ENCODE measurements around the gene CEP83.

Gene CEP83

DNA sequence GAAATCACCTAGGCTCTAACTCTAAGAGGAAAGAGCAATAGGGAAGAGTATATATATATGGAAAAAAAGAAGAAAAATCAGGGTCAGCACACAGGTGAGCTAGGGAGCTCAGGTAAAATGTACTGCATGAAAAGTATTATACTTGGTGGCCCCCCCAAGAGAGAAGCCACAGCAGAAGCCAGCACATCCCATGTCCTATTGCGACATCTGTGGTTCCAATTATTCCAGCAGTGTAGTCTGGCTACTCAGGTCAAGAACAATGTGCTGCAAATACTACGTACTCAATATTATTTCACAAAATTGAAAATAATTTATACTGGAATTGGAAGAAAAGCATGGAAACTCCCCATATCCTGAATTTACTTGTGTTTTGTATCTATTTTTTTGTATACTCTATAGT is 85.5 kb downstream of the CEP83 start:
- H3K27me3 Mint-ChIP-seq = no peaks in the 10 kb centered on the region
- peaks cover 16% of the 10 kb centered on the region for H3K4me1 Mint-ChIP-seq
- no peak overlapping the region for H3K4me3 Mint-ChIP-seq
- H3K9me3 Mint-ChIP-seq = no peaks in the 10 kb centered on the region
- peaks cover 22% of the 10 kb centered on the region for H3K36me3 Mint-ChIP-seq
- peak overlapping the region; percentile 51 for H3K27ac Mint-ChIP-seq

DNA sequence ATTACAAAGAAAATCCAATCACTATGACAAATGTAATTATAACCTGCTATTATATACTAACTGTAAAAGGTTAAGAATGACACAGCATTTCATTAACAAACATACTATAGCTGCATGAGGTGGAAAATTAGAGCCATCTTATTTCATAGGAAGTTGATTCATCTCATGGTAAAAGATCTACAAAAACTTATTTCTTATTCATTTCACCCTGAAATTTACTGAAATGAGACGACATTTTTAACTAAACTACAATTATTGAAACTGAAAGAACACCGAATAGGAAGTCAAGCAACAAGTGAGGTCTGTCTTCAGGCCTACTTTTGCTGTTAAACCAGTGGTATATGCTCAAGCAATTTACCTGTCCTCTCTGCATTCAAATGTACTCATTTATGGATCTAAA is 87.2 kb downstream of the CEP83 start:
- Mint-ChIP-seq H3K36me3 (peaks cover 22% of the 10 kb centered on the region), H3K27me3 (no peaks in the 10 kb centered on the region), H3K9me3 (no peaks in the 10 kb centered on the region), H3K27ac (peak overlapping the region; percentile 77), H3K4me1 (peaks cover 24% of the 10 kb centered on the region), H3K4me3 (peak overlapping the region; percentile 55)

DNA sequence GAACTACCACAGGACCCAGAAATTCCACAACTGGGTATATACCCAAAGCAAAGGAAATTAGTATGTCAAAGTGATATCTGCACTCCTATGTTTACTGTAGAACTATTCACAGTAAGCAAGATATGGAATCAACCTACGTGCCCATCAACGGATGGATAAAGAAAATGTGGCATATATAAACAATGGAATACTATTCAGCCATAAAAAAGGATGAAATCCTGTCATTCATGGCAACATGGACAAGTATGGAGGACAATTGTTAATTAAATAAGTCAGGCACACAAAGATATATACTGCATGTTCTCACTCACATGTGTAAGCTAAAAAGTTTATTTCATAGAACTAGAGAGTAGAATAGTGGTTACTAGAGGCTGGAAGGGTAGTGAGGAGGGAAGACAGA is 97.0 kb downstream of the CEP83 start:
- Mint-ChIP-seq H3K36me3 (peaks cover 55% of the 10 kb centered on the region), H3K27ac (no peak overlapping the region), H3K4me3 (no peak overlapping the region), H3K27me3 (no peaks in the 10 kb centered on the region), H3K4me1 (peaks cover 2% of the 10 kb centered on the region), H3K9me3 (peaks cover 24% of the 10 kb centered on the region)

DNA sequence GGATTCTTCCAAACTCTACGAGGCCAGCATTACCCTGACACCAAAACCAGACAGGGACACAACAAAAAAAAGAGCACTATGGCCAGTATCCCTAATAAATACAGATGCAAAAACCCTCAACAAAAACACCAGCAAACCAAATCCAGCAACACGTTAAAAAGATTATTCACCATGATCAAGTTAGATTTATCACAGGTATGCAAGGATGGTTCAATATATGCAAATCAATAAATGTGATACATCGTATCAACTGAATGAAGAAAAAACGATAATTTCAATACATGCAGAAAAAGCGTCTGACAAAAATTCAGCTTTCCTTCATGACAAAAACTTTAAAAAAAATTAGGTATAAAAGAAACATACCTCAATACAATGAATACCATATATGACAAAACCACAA is 99.9 kb downstream of the CEP83 start:
- Mint-ChIP-seq H3K27me3 (no peaks in the 10 kb centered on the region), H3K9me3 (peaks cover 22% of the 10 kb centered on the region), H3K4me3 (no peak overlapping the region), H3K27ac (no peak overlapping the region), H3K4me1 (no peaks in the 10 kb centered on the region), H3K36me3 (peaks cover 64% of the 10 kb centered on the region)

DNA sequence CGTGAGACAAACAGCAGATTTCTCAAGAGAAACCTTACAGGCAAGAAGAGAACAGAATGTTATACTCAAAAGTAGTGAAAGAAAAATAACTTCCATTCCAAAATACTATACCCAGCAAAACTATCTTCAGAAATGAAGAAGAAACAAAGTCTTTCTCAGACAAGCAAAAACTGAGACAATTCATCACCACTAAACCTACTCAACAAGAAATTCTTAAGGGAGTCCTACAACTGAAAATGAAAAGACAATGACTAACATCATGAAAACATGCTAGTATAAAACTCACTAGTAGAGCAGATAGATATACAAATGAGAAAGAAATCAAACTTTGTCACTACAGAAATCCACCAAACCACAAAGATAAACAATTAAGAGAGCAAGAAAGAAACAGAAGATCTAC is 106.5 kb downstream of the CEP83 start:
- Mint-ChIP-seq H3K4me3 (no peak overlapping the region), H3K4me1 (peaks cover 6% of the 10 kb centered on the region), H3K27me3 (no peaks in the 10 kb centered on the region), H3K36me3 (peaks cover 67% of the 10 kb centered on the region), H3K9me3 (peaks cover 27% of the 10 kb centered on the region), H3K27ac (peak overlapping the region; percentile 39)

DNA sequence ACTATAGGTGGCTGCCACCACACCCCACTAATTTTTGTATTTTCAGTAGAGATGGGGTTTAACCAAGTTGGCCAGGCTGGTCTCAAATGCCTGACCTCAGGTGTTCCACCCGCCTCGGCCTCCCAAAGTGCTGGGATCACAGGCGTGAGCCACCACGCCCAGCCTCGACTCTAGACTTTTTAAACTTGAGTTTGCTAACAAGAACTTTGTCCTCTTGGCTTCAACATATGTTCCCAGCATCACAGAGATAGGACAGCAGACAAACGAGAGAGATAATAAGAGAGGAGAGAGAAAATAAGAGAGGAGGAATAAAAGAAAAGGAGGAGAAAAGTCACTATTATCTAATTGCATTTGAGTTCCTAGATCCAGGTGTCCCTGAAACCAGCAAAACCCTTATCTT is 119.1 kb downstream of the CEP83 start:
- no peak overlapping the region for H3K4me3 Mint-ChIP-seq
- H3K9me3 Mint-ChIP-seq = no peaks in the 10 kb centered on the region
- peaks cover 25% of the 10 kb centered on the region for H3K36me3 Mint-ChIP-seq
- peaks cover 5% of the 10 kb centered on the region for H3K4me1 Mint-ChIP-seq
- H3K27me3 Mint-ChIP-seq = no peaks in the 10 kb centered on the region
- H3K27ac Mint-ChIP-seq = no peak overlapping the region

DNA sequence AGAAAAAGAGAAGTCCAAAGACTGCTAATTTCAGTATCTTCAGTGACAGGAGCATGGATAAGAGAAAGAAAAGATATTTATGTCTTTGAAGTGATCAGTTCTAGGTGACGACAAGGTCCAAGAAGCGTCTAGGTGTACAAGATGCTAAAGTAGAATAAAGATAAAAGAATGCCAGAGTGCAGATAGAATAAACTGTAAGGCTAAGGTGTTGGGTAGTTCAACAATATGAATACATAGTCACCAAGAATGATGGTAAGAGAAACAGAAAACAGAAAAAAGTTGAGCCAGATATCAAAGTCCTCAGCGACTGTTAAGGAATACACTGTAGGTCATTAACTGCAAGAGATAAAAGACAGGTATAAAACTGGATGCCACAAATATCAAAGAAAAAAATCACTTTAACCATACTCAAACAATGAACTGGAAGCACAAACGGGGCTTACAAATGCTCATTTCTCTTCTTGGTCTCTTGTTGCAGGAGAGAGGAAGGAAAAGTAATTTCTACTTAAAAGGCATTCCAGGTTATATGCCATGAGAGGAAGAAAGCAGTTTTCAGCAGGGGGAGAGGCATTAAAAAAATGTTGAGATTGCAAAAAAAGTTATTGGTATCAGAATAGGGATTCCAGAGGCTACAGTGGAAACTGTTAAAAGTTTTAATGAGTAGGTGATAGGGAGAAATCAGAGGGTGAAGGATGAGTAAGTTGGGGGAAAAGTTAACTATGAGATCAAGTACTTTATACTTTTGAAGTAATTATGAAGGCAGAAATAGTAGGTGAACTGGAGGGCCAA is 121.5 kb downstream of the CEP83 start:
- Mint-ChIP-seq H3K36me3 (peaks cover 23% of the 10 kb centered on the region), H3K9me3 (no peaks in the 10 kb centered on the region), H3K4me1 (peaks cover 5% of the 10 kb centered on the region), H3K4me3 (no peak overlapping the region), H3K27ac (no peak overlapping the region), H3K27me3 (no peaks in the 10 kb centered on the region)

DNA sequence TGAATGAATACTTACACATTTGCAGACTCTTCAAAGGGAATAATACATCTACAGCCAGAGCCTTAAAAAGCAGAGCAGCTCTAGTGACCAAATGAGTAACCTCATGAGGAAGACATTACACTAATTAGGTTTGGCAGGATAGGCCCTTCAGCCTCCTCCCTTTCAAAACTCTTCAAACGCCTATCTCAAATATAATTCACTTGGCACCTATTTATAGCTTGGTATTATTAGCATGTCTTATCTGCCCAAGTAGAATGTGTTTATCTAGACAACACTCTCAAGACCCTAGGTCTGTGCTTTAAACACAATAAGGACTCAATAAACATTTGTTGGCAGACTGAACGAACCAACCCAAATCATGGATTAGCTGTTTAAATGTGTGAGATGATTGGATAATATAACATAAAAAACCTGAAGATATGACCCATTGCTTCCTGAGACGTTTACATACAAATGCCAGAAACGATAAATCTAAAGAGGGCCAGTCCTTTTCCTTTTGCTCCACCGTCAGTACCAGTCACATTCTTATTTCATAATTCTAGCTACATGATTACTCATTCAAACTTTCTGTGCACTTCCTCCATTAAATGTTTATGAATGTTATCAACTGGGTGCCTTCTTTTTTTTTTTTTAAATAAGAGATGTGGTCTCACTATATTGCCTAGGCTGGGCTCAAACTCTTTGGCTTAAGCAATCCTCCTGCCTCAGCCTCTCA is 123.3 kb downstream of the CEP83 start:
- H3K27ac Mint-ChIP-seq = no peak overlapping the region
- peaks cover 23% of the 10 kb centered on the region for H3K36me3 Mint-ChIP-seq
- no peaks in the 10 kb centered on the region for H3K9me3 Mint-ChIP-seq
- no peaks in the 10 kb centered on the region for H3K27me3 Mint-ChIP-seq
- peaks cover 5% of the 10 kb centered on the region for H3K4me1 Mint-ChIP-seq
- no peak overlapping the region for H3K4me3 Mint-ChIP-seq

DNA sequence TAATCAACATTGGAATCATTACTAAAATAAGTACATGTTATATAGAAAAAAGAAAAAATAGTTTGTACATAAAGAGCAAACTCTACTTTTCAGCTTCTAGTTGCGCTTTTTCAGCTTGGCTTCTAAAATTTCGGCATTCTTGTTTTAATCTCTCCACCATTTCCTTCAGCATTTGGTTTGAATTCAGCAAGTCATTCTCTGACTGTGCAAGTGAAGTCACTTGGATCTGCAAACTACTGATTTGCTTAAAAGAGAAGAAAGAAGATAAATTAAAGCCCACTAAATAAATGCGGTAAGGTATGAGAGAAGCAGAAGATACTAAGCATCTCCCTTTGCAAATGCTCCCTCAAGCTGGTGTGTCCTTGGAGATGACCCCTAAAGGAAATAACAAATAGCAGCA is 126.3 kb downstream of the CEP83 start:
- H3K27ac Mint-ChIP-seq = no peak overlapping the region
- H3K36me3 Mint-ChIP-seq = peaks cover 24% of the 10 kb centered on the region
- no peak overlapping the region for H3K4me3 Mint-ChIP-seq
- no peaks in the 10 kb centered on the region for H3K27me3 Mint-ChIP-seq
- H3K9me3 Mint-ChIP-seq = no peaks in the 10 kb centered on the region
- H3K4me1 Mint-ChIP-seq = peaks cover 2% of the 10 kb centered on the region

DNA sequence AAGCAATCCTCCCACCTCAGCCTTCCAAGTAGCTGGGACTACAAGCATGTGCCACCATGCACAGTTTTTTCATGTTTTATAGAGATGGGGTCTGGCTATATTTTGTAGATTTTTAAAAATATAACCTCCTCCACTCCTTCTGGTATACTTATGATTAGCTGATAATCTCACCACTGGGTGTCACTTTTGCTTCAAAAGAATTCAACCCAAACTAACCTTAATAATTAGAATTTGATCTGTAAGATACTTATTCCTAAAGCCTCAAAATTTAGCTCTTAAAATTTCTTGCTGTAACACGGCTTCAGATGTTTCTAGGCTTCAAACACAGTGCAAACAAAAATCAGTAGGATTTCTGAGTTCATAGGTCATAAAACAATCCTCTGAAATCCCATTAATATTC is 130.3 kb downstream of the CEP83 start:
- H3K4me3 Mint-ChIP-seq = no peak overlapping the region
- H3K4me1 Mint-ChIP-seq = no peaks in the 10 kb centered on the region
- peaks cover 49% of the 10 kb centered on the region for H3K36me3 Mint-ChIP-seq

DNA sequence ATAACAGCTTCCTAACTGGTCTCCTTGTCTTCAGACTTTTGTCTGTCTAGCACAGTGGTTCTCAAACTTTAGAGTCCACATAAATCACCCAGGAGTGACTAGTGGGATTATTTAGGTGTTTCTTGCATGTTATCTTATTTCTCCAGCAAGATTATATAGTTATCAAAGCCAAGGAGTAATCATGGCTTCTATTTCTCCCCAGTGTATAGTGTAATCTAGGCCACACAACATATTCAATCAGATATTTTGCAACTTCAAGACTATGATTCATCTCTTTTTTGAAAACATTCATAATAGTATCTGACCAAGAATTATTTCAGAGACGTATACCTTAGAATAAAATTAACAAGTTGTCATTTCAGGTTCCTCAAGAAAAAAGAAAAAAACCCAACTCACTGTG is 131.9 kb downstream of the CEP83 start:
- Mint-ChIP-seq H3K4me1 (no peaks in the 10 kb centered on the region), H3K4me3 (no peak overlapping the region), H3K27ac (no peak overlapping the region), H3K36me3 (peaks cover 52% of the 10 kb centered on the region), H3K27me3 (no peaks in the 10 kb centered on the region), H3K9me3 (peaks cover 5% of the 10 kb centered on the region)

More for the DNA sequence above, 130.3 kb downstream of the CEP83 start:
- Mint-ChIP-seq H3K27ac (no peak overlapping the region), H3K27me3 (no peaks in the 10 kb centered on the region), H3K9me3 (no peaks in the 10 kb centered on the region)

DNA sequence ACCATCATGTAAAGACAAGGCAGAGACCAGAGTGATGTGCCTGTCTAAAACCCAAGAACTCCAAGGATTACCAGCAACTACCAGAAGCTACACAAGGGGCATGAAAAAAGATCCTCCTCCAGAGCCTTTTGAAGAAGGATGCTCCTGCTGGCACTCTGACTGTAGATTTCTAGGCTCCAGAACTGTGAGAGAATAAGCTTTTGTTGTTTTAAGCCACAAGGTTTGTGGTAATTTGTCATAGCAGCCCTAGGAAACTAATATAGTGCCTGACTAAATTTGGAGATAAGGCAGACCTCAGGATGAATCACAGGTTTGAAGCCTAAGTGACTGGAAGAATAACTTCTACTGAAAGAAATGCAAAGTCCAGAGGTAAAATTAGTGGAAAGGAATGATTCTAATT is 132.9 kb downstream of the CEP83 start:
- Mint-ChIP-seq H3K27me3 (no peaks in the 10 kb centered on the region), H3K4me3 (no peak overlapping the region), H3K36me3 (peaks cover 56% of the 10 kb centered on the region), H3K4me1 (no peaks in the 10 kb centered on the region), H3K27ac (no peak overlapping the region), H3K9me3 (peaks cover 5% of the 10 kb centered on the region)

DNA sequence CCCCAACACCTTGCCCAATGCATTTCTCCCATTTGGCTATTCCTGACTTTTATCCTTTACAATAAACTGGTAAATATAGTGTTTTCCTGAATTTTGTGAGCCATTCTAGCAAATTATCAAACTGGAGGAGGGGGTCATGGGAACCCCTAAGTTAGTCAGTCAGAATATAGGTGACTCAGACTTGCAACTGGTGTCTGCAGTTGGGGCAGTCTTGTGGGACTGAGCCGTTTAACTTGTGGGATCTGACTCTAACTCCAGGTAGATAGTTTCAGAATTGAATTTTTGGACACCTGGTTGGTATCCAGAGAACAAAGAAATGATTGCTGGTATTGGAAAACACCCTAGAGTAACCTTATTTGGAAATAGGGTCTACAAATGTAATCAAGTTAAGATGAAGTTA is 133.4 kb downstream of the CEP83 start:
- Mint-ChIP-seq H3K4me3 (no peak overlapping the region), H3K36me3 (peaks cover 59% of the 10 kb centered on the region), H3K4me1 (no peaks in the 10 kb centered on the region), H3K9me3 (peaks cover 9% of the 10 kb centered on the region), H3K27ac (no peak overlapping the region), H3K27me3 (no peaks in the 10 kb centered on the region)

DNA sequence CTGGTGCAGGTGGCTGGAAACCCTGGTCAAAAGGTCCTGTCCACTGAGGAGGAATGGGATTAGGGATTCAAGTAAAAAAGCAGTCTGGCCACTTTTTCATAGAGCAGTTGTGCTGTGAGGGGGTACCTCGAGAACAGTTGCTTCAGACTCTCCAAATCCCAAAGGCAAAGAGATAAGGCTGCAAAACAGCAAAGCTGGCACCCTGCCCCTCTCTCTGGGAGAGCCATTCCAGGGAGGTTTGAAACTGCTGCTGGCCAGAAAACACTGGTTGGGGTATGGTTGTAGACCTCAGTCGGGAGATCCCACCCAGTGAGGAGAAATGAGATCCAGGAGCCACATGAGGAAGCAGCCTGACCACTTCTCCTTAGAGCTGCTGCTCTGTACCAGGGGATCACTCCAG is 137.3 kb downstream of the CEP83 start:
- Mint-ChIP-seq H3K27ac (no peak overlapping the region), H3K36me3 (peaks cover 71% of the 10 kb centered on the region), H3K27me3 (no peaks in the 10 kb centered on the region), H3K4me1 (no peaks in the 10 kb centered on the region), H3K9me3 (peaks cover 27% of the 10 kb centered on the region), H3K4me3 (no peak overlapping the region)

DNA sequence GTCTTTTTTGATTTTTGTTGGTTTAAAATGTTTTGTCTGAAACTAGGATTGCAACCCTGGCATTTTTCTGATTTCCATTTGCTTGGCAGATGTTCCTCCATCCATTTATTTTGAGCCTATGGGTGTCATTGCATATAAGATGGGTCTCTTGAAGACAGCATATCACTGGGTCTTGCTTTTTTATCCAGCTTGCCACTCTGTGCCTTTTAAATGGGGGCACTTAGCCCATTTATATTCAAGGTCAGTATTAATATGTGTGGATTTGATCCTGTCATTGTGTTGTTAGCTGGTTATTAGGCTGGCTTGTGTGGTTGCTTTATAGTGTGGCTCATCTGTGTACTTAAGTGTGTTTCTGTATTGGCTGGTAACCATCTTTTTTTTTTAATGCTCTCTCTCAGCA is 139.6 kb downstream of the CEP83 start:
- H3K4me3 Mint-ChIP-seq = no peak overlapping the region
- no peaks in the 10 kb centered on the region for H3K27me3 Mint-ChIP-seq
- no peak overlapping the region for H3K27ac Mint-ChIP-seq
- peaks cover 58% of the 10 kb centered on the region for H3K36me3 Mint-ChIP-seq
- peaks cover 36% of the 10 kb centered on the region for H3K9me3 Mint-ChIP-seq
- H3K4me1 Mint-ChIP-seq = no peaks in the 10 kb centered on the region

DNA sequence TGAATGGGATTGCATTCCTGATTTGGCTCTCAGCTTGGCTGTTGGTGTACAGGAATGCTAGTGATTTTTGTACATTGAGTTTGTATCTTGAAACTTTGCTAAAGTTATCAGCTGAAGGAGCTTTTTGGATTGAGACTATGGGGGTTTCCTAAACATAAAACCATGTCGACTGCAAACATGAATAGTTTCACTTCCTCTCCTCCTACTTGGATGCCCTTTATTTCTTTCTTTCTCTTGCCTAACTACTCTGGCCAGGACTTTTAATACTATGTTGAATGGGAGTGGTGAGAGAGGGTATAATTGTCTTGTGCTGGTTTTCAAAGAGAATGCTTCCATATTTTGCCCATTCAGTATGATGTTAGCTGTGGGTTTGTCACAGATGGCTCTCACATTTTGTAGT is 141.5 kb downstream of the CEP83 start:
- H3K36me3 Mint-ChIP-seq = peaks cover 49% of the 10 kb centered on the region

More for the DNA sequence above, 141.5 kb downstream of the CEP83 start:
- Mint-ChIP-seq H3K4me3 (no peak overlapping the region), H3K4me1 (no peaks in the 10 kb centered on the region), H3K27ac (no peak overlapping the region), H3K27me3 (no peaks in the 10 kb centered on the region), H3K9me3 (peaks cover 32% of the 10 kb centered on the region)

Measured in activated naive CD4-positive, alpha-beta T cell treated with anti-CD3 and anti-CD28 coated beads, Interleukin-2, amount 50 U/mL, for 24 hours (primary cell).